ENCODE data around the gene GLIS1. TPM values are rescaled to one million over a fixed set of nuclear protein-coding genes. Genes with fewer than 3 reads are reported as not detected.

Gene GLIS1
- total and polyA plus RNA-seq, 2 of the 8 experiments (the other 6 are each of a cell fraction or from before 2014, with no cell fraction given), result 0.15 to 0.22 TPM

GRCh38 chr1:53617382-53617781 lies 121.6 kb downstream of the GLIS1 start:
- WGBS, 2 experiments (ENCODE audit: extremely low coverage in 1 of 2, insufficient coverage in 1 of 2, insufficient read length in 1 of 2, insufficient replicate concordance in 2 of 2, low coverage in 1 of 2, low lambda C conversion rate in 2 of 2, missing lambda C conversion rate in 1 of 2), result 93% methylated on average over 7 of the region's 7 CpGs; no CpG with 5 or more reads in 1 of the 2 experiments
- DNase-seq (ENCODE audit: low read depth in 1 of 2, low spot score in 2 of 2), result no peak
- no peak for TF ChIP-seq HDAC2 (IDR thresholded peaks at IDR 0.05; ENCODE audit: borderline replicate concordance in 1 of 2, low read depth in 2 of 2, low read length in 2 of 2)
- TF ChIP-seq USF2 (IDR thresholded peaks at IDR 0.05; ENCODE audit: low read length), result no peak
- no peak for TF ChIP-seq POLR2A (IDR thresholded peaks at IDR 0.05; ENCODE audit: control extremely low read depth in 1 of 2, low read depth in 2 of 2, low read length in 2 of 2)
- TF ChIP-seq SP1 (IDR thresholded peaks at IDR 0.05; ENCODE audit: low read depth, low read length), result no peak
- TF ChIP-seq TCF12 (IDR thresholded peaks at IDR 0.05; ENCODE audit: low read depth, low read length), result no peak
- TF ChIP-seq ATF2 (IDR thresholded peaks at IDR 0.05; ENCODE audit: low read length), result no peak
- TF ChIP-seq POU5F1 (IDR thresholded peaks at IDR 0.05; ENCODE audit: low read depth, low read length), result no peak
- no peak for TF ChIP-seq CHD1 (IDR thresholded peaks at IDR 0.05; ENCODE audit: low read depth, low read length)
- no peak for TF ChIP-seq SIN3A (conservative IDR thresholded peaks at IDR 0.05 in 1 of 2, IDR thresholded peaks at IDR 0.05 in 1 of 2; ENCODE audit: low read depth in 1 of 2, low read length in 2 of 2)
- no peak for TF ChIP-seq RBBP5 (IDR thresholded peaks at IDR 0.05; ENCODE audit: borderline replicate concordance, low read depth, low read length)
- no peak for TF ChIP-seq JUN (IDR thresholded peaks at IDR 0.05; ENCODE audit: low read depth, low read length)
- TF ChIP-seq YY1 (IDR thresholded peaks at IDR 0.05; ENCODE audit: low read depth, low read length), result no peak

More at GRCh38 chr1:53617382-53617781, 121.6 kb downstream of the GLIS1 start:
- CTCF ChIA-PET (ENCODE audit: partially characterized antibody), result interaction anchor here (0.7 to 3.7 kb wide), 26 partner anchors 9 to 145 kb away, joined by 3 to 18 read pairs (median 4); no protein-coding TSS in a partner anchor
- H2BK20ac ChIP-seq (ENCODE audit: low read length), result no peak overlapping the region
- no peak overlapping the region for H3K4me3 ChIP-seq (ENCODE audit: extremely low read depth in 1 of 4, insufficient read depth in 2 of 4, low read depth in 3 of 4, low read length in 4 of 4)
- H4K8ac ChIP-seq (ENCODE audit: extremely low read depth, insufficient read depth, low read length), result no peak overlapping the region
- H2BK12ac ChIP-seq (ENCODE audit: low read depth, low read length), result no peak overlapping the region
- no peak for FAIRE-seq
- H3K18ac ChIP-seq (ENCODE audit: extremely low read depth, low read length), result no peak overlapping the region
- peaks cover 2 to 3% (median 3%) of the 10 kb centered on the region in 4 experiments; a peak in 5 of 7 replicates for H3K4me1 ChIP-seq (replicated peaks in 1 of 4; ENCODE audit: control insufficient read depth in 3 of 4, insufficient read depth in 4 of 4, low read length in 3 of 4)
- no peaks in the 10 kb centered on the region for H3K79me2 ChIP-seq (ENCODE audit: control insufficient read depth in 1 of 2, insufficient read depth in 2 of 2, low read length in 2 of 2)
- H3K14ac ChIP-seq (ENCODE audit: insufficient read length), result no peak overlapping the region
- H3K23me2 ChIP-seq (ENCODE audit: low read depth, low read length), result no peaks in the 10 kb centered on the region
- no peak overlapping the region for H2AK5ac ChIP-seq (ENCODE audit: low read depth, low read length)
- H3K4me2 ChIP-seq (ENCODE audit: insufficient read depth in 1 of 2, low read depth in 2 of 2, low read length in 2 of 2), result no peak overlapping the region
- H4K5ac ChIP-seq (ENCODE audit: insufficient read length, low read depth, low read length), result no peak overlapping the region
- no peak overlapping the region for H3K23ac ChIP-seq (ENCODE audit: insufficient read length)
- no peaks in the 10 kb centered on the region for H4K20me1 ChIP-seq (replicated peaks in 1 of 2; ENCODE audit: control insufficient read depth in 1 of 2, insufficient read depth in 2 of 2, low read length in 2 of 2)
- H4K91ac ChIP-seq (replicated peaks; ENCODE audit: insufficient read length, low read length), result no peak overlapping the region
- H3K36me3 ChIP-seq (ENCODE audit: control insufficient read depth in 2 of 4, insufficient read depth in 4 of 4, low read length in 3 of 4), result no peaks in the 10 kb centered on the region
- H3K27ac ChIP-seq (ENCODE audit: low read depth, low read length), result no peak overlapping the region
- no peaks in the 10 kb centered on the region for H3K9me3 ChIP-seq (ENCODE audit: insufficient read depth in 2 of 2, low read depth in 1 of 2, low read length in 1 of 2)
- no peaks in the 10 kb centered on the region for H3K27me3 ChIP-seq (replicated peaks in 1 of 4; ENCODE audit: control insufficient read depth in 3 of 4, extremely low read depth in 1 of 4, insufficient read depth in 3 of 4, low read length in 3 of 4)
- H2AFZ ChIP-seq (ENCODE audit: low read length), result no peak overlapping the region
- H2BK120ac ChIP-seq (replicated peaks; ENCODE audit: low read depth, low read length), result no peak overlapping the region
- H3K9ac ChIP-seq (replicated peaks in 1 of 4; ENCODE audit: extremely low read depth in 1 of 4, low read depth in 3 of 4, low read length in 3 of 4), result no peak overlapping the region
- no peak overlapping the region for H3K56ac ChIP-seq (replicated peaks; ENCODE audit: insufficient read length, low read depth, low read length)
- no peak overlapping the region for H3K4ac ChIP-seq (replicated peaks; ENCODE audit: insufficient read length, low read depth, low read length)
- no peak overlapping the region for H2BK5ac ChIP-seq (ENCODE audit: low read depth, low read length)
- POLR2A ChIA-PET (ENCODE audit: partially characterized antibody), result no interaction called here
- no peaks in the 10 kb centered on the region for H3K79me1 ChIP-seq (ENCODE audit: low read depth, low read length)
- no peak overlapping the region for H2BK15ac ChIP-seq (ENCODE audit: low read length)

All from H1 (cell line).